A673 (cell line): ENCODE data around the gene AP2A1.

Experiments used
- CTCF ChIP-seq: fragments of 300-800, 200-600 bp; sonication (generic); conservative IDR thresholded peaks from 2 replicates; pipeline ENCODE4 v1.5.1; 2017; ENCODE audit warnings: low read depth, mild to moderate bottlenecking, antibody characterized with exemption, low read length, moderate library complexity, mixed read lengths
- EZH2 ChIP-seq: fragments of 200-600 bp; sonication (generic); IDR thresholded peaks from 2 replicates; pipeline ENCODE4 v1.6.1; 2017; ENCODE audit warnings: borderline replicate concordance, low read depth, mild to moderate bottlenecking, mixed read lengths, antibody characterized with exemption, low read length; ENCODE audit not compliant: poor library complexity, severe bottlenecking

GRCh38 chr19:49739933-49740332 is 26.9 kb upstream of the AP2A1 start:
- TF ChIP-seq CTCF (no peak), EZH2 (no peak)
